ENCODE measurements around the gene ADRB1.

The ADRB1 gene

DNA sequence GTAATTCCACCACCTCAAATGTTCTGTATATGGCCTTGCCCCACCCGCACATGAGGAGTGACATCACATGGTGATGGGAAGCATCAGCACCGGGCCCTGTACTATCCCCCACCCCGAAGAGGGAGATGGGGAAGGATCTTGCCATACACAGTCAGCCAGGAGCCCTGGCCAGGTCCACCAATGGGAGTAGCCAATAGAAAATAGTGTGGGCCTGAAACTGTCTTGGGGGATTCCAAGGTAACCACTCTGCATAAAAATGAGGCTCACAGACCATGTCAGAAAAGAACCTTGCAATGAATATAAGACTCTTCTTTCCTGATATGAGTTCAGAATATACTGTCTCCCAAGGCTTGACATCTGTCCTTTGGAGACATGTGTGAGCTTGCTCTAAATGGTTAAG lies 51.1 kb downstream of the ADRB1 start:
- no peak for DNase-seq (ENCODE audit: low read depth, low spot score)

DNA sequence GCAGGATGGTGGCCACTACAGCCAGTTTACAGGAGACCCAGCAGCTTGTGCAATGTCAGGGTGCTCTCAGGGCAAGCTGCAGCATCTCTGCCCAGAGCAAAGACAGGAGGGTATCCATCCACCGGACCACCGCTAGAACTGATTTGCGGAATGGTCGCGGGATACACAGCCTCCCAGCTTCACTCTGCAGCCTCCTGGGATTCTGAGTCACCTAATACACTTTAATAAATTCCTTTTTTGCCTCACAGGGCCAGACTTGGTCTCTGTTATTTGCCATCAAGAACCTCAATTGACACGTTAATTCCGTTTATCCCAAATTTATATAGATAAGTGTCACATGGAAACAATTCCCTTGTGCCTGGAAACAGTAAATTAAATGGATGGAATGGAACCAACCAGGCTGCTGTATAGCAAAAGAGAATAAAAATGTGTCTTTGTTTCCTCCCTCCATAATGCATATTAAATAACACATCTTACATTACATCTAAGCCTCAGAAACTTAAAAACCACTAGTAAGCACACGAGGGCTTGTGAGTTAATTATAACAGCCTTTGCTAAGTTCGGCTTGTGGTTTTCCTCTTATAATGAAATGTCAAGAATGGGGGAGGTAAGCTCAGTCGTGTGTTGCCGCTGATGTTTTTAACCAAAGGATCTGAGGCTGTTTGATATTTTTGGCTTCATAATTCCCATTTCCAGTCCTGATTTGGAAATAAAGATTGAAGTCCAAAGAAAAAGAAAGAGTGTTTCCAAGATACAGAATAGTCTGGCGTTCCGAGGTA lies 52.1 kb downstream of the ADRB1 start:
- no peak for DNase-seq (ENCODE audit: low read depth, low spot score)
